Measurements from ENCODE around the gene CYB561D2. TPM values are rescaled to one million over a fixed set of nuclear protein-coding genes. Genes with fewer than 3 reads are reported as not detected.
"Not testable (repeated sequence)": the region's sequence is repeated elsewhere in the genome, so short reads cannot be mapped to it uniquely, and the experiment has no call there.

Gene CYB561D2
- total RNA-seq = 10 to 100 TPM in 1 of 4 donors, 1 to 10 TPM in 3; 4.7 to 10.9 (median 9.0) TPM

GRCh38 chr3:50350527-50351322, at the start of gene CYB561D2, which contains the start of gene NPRL2:
CYB561D2 (plus strand) TSS chr3:50350862; CDS start chr3:50351434, 572 bp downstream.
NPRL2 (minus strand) TSS chr3:50350775; CDS start chr3:50350652, 123 bp downstream.
- no peaks in the 10 kb centered on the region for H3K9me3 ChIP-seq
- peak within 1 kb of the TSS; percentile 50 to 75 for H3K4me3 ChIP-seq
- TF ChIP-seq EP300 (IDR thresholded peaks at IDR 0.05) = no peak
- TF ChIP-seq POLR2A (IDR thresholded peaks at IDR 0.05) = peak; percentile 68 to 73
- peak in 1 of 4 experiments; percentile 17 for TF ChIP-seq CTCF (IDR thresholded peaks at IDR 0.05)
- TF ChIP-seq POLR2AphosphoS5 (IDR thresholded peaks at IDR 0.05) = peak; percentile 79
- no peaks in the 10 kb centered on the region for H3K27me3 ChIP-seq
- 0% methylated on average over 6 of the region's 64 CpGs; no CpG with 5 or more reads in 1 of the 2 donors for WGBS, 2 donors (ENCODE audit: low coverage in 1 of 2)
- peak; percentile 95 for ATAC-seq
- H3K36me3 ChIP-seq = peaks cover 0 to 49% of the 10 kb centered on the region in 2 donors
- peaks cover 0 to 84% (median 28%) of the 10 kb centered on the region in 3 donors for H3K4me1 ChIP-seq
- peak within 1 kb of the TSS; percentile 63 to 99 (median 94) for H3K27ac ChIP-seq

GRCh38 chr3:50302095-50303012, 48.3 kb upstream of the CYB561D2 start:
- Histone ChIP-seq H3K4me1 (peaks cover 0 to 54% (median 26%) of the 10 kb centered on the region in 3 donors), H3K4me3 (peak overlapping the region in 1 of 2 donors; percentile 36), H3K9me3 (no peaks in the 10 kb centered on the region), H3K27me3 (no peaks in the 10 kb centered on the region), H3K36me3 (peaks cover 0 to 2% of the 10 kb centered on the region in 2 donors), H3K27ac (peak overlapping the region in 3 of 4 donors; percentile 69 to 92 (median 82))
- WGBS, 2 donors (ENCODE audit: low coverage in 1 of 2) = 91% methylated on average over 6 of the region's 32 CpGs; no CpG with 5 or more reads in 1 of the 2 donors
- ATAC-seq = no peak
- TF ChIP-seq EP300 (IDR thresholded peaks at IDR 0.05) (no peak), CTCF (IDR thresholded peaks at IDR 0.05) (no peak), POLR2A (IDR thresholded peaks at IDR 0.05) (no peak), POLR2AphosphoS5 (IDR thresholded peaks at IDR 0.05) (no peak)

- Histone ChIP-seq H3K36me3 (no peaks in the 10 kb centered on the region), H3K4me3 (peak within 1 kb of the TSS in 1 of 2 donors; percentile 36), H3K9me3 (no peaks in the 10 kb centered on the region), H3K4me1 (peaks cover 0 to 45% (median 24%) of the 10 kb centered on the region in 3 donors), H3K27me3 (no peaks in the 10 kb centered on the region), H3K27ac (peak within 1 kb of the TSS in 3 of 4 donors; percentile 69 to 92 (median 82))
- ATAC-seq = peak; percentile 20
- TF ChIP-seq POLR2AphosphoS5 (IDR thresholded peaks at IDR 0.05) (no peak), CTCF (IDR thresholded peaks at IDR 0.05) (peak in 1 of 4 experiments; percentile 30)
- 33% methylated on average over 2 of the region's 14 CpGs; no CpG with 5 or more reads in 1 of the 2 donors for WGBS, 2 donors (ENCODE audit: low coverage in 1 of 2)
Measured at GRCh38 chr3:50303013-50303815, 47.4 kb upstream of the CYB561D2 start, which contains the start of gene HYAL1. HYAL1 (minus strand) TSS chr3:50303574; CDS start chr3:50302956, 618 bp downstream.

- no peak for ATAC-seq
- no peak overlapping the region for H3K27ac ChIP-seq
- no peaks in the 10 kb centered on the region for H3K9me3 ChIP-seq
Measured at GRCh38 chr3:50304601-50305000, 46.1 kb upstream of the CYB561D2 start.

GRCh38 chr3:50312041-50312440, 38.6 kb upstream of the CYB561D2 start:
- peaks cover 0 to 30% of the 10 kb centered on the region in 2 donors for H3K36me3 ChIP-seq
- H3K27ac ChIP-seq, ATAC-seq, H3K9me3 ChIP-seq, H3K4me3 ChIP-seq, H3K27me3 ChIP-seq, H3K4me1 ChIP-seq: not testable (repeated sequence)
- no CpG with 5 or more reads among the region's 32 CpGs for WGBS, 2 donors (ENCODE audit: low coverage in 1 of 2)

More at GRCh38 chr3:50304601-50305000, 46.1 kb upstream of the CYB561D2 start:
- Histone ChIP-seq H3K36me3 (peaks cover 0 to 3% of the 10 kb centered on the region in 2 donors), H3K4me1 (peaks cover 0 to 37% (median 19%) of the 10 kb centered on the region in 3 donors), H3K4me3 (no peak overlapping the region), H3K27me3 (no peaks in the 10 kb centered on the region)
- TF ChIP-seq POLR2A (IDR thresholded peaks at IDR 0.05) (no peak), POLR2AphosphoS5 (IDR thresholded peaks at IDR 0.05) (no peak), CTCF (IDR thresholded peaks at IDR 0.05) (no peak), EP300 (IDR thresholded peaks at IDR 0.05) (no peak)
